Occipital lobe (tissue), 2 donors: Measurements from ENCODE around the gene CIB4. TPM values are rescaled to one million over a fixed set of nuclear protein-coding genes. Genes with fewer than 3 reads are reported as not detected.
"Not testable (repeated sequence)": the region's sequence is repeated elsewhere in the genome, so short reads cannot be mapped to it uniquely, and the experiment has no call there.

Source experiments
- DNase-seq: peaks from one replicate; lab custom pipeline; 2025; lab: John Stamatoyannopoulos, UW
- total RNA-seq: library from RNA; depleted of rRNA; stranded (reverse); fragments of >200 nt; gene quantifications from one replicate; pipeline ENCODE4 v1.2.3, GENCODE V29; 2014

CIB4 gene
- total RNA-seq, 1 donor from 2014 or later = not detected

GRCh38 chr2:26668041-26668440 is 26.9 kb upstream of the CIB4 start:
- no peak for DNase-seq

- no peak for DNase-seq
Observed at GRCh38 chr2:26666671-26667070, 25.5 kb upstream of the CIB4 start.

GRCh38 chr2:26665296-26665695 is 24.1 kb upstream of the CIB4 start:
- DNase-seq = not testable (repeated sequence)

GRCh38 chr2:26660363-26660962 is 19.3 kb upstream of the CIB4 start:
- DNase-seq = no peak

- DNase-seq = no peak
Observed at GRCh38 chr2:26658691-26659346, 17.7 kb upstream of the CIB4 start.

- DNase-seq = no peak
Observed at GRCh38 chr2:26657265-26657664, 16.1 kb upstream of the CIB4 start.

- DNase-seq = no peak
Observed at GRCh38 chr2:26655611-26656195, 14.5 kb upstream of the CIB4 start.

GRCh38 chr2:26655120-26655519 is 14.0 kb upstream of the CIB4 start:
- not testable (repeated sequence) for DNase-seq

GRCh38 chr2:26654061-26654340 is 12.8 kb upstream of the CIB4 start:
- DNase-seq = no peak

GRCh38 chr2:26653207-26654060 is 12.3 kb upstream of the CIB4 start:
- DNase-seq = no peak

- no peak for DNase-seq
Observed at GRCh38 chr2:26652361-26653041, 11.3 kb upstream of the CIB4 start.

GRCh38 chr2:26651799-26652198 is 10.6 kb upstream of the CIB4 start:
- DNase-seq = no peak

GRCh38 chr2:26651470-26651771 is 10.3 kb upstream of the CIB4 start:
- DNase-seq = no peak

- DNase-seq = no peak
Observed at GRCh38 chr2:26650713-26651469, 9.7 kb upstream of the CIB4 start.

- no peak for DNase-seq
Observed at GRCh38 chr2:26649992-26650712, 9.0 kb upstream of the CIB4 start.

- DNase-seq = no peak
Observed at GRCh38 chr2:26649322-26649721, 8.2 kb upstream of the CIB4 start.

GRCh38 chr2:26648516-26648915 is 7.3 kb upstream of the CIB4 start:
- DNase-seq = no peak

- DNase-seq = no peak
Observed at GRCh38 chr2:26647981-26648380, 6.8 kb upstream of the CIB4 start.

GRCh38 chr2:26646986-26647672 is 6.0 kb upstream of the CIB4 start:
- no peak for DNase-seq

GRCh38 chr2:26645762-26646161 is 4.6 kb upstream of the CIB4 start:
- DNase-seq = no peak
